SHP77 (cell line): ENCODE results near the gene MPPE1.
A peak's percentile ranks its signal among the peaks of the same experiment; 100 is the strongest.

ENCODE experiments used
- DNase-seq, 2 experiments: peaks; one replicate each; lab custom pipeline; 2025; lab: John Stamatoyannopoulos, UW

The MPPE1 gene

DNA sequence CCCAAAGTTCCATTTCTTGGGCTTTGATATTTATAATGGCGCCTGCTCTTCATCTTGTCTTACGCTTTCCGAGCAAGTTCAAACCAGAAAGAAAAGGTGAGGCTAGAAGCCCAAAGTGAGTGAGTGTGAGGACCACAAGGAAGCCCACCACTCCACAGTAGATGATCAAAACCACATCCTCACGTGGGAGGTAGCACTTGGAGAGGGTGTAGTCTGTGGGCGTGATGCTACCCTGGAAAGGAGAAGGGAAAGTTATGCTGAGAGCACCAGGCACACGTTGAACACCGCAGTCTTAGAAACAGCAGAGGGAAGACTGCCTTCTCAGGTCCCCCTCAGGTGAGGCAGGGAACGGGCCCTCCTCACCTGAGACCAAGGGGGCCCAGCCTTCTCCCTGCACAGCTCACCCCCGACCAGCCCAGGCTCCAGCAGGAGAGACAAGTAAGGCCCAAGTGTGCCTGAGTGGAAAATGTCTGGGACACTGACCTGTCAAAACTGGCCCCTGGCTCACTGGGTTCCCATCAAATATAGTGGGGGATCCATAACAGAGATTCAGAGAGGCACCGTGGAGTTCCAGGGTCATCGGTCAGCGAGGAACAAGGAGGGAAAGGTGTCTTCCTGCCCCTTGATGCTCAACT, 23.6 kb downstream of the MPPE1 start:
- DNase-seq: no peak

DNA sequence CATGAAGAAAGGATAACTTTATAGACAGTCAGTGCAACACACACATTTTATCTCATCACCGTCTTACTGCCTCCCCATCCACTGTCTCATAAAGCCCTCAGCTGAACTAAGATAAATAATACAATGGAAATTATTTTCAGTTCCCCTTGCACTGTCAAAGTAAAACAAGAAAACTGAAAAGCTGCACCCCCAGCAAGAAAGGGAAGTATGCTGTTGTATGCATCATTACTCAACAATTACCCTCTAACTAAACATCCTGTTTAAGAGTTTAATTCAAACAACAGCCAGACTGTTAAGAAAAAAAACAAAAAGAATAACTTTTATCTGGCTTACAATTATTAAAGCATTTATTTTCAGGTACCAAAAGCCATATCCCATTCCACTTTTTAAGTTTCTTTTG, 25.0 kb downstream of the MPPE1 start:
- DNase-seq: no peak

DNA sequence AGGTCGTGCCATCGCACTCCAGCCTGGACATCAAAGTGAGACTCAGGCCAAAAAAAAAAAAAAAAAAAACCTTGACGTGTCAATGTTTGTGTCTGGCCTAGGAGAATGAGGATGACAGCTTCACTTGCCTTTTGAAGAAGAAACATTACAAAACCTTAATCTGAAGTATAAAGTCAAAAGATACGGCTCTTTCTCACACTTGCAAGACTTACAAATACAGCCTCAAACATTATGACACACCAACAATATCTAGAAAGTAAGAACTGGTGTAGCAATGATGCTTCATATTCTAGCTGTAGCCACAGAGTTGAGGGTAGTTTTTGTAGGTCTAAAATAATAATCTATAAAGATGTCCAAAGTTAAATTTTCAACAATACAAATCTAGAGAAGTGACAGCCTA, 25.5 kb downstream of the MPPE1 start:
- no peak for DNase-seq

DNA sequence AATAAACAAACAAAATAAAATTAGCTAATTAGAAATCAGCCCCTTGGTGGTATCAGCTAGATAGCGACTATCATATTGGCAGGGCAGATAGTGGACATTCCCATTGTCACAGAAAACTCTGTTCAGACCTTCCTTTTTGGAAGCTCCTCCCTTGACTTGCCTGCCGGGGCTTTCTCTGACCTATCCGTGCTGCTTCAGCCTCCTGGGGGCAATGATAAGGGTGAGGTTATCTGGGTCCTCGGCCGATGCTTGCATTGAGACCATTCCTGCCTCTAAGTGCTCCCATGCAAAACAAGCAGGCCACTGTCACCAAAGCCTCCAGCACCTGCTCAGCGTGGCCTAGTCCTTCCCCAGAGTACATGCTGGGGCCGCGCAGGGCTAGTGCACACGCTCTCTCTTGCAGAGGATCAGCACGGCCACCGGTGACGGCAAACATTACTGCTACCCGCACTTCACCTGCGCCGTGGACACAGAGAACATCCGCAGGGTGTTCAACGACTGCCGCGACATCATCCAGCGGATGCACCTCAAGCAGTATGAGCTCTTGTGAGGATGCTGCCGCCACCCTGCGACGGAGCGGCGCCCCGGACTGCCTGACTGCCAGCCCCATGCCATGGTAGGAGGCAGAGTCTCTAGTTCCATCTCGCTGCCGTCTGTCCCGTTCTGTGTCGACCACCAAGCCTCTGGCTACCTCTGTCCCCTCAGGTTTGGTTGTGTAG, 27.4 kb downstream of the MPPE1 start:
- no peak for DNase-seq

DNA sequence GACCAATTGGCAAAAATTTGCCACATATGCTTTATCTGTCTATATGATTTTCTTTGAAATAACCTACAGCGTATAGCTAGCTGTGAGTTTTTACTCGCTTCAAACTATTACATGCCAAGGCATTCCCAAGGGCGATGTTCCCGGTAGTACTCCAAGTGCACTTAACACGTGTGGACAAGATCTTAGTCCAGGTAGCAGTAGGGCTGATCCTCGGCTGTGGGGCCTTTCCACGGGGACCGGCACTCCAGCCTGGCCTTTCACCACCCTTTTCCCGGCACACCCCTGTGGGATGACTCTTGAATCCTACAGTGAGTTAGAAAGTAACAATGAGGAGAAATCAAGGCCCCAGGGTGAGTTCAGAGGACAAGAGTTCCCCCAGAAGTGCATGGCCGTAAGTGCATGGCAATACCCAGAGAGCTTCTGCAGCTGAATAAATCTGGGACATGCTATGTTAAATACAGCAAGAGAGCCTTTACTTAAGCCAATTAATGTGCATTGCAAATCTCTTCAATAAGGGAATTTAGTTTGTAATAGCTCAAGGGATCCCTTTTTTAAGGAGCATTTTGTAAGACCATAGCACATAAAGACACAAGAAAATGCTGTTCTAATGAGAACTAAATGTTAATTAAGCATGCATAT, 30.5 kb downstream of the MPPE1 start:
- DNase-seq: no peak

DNA sequence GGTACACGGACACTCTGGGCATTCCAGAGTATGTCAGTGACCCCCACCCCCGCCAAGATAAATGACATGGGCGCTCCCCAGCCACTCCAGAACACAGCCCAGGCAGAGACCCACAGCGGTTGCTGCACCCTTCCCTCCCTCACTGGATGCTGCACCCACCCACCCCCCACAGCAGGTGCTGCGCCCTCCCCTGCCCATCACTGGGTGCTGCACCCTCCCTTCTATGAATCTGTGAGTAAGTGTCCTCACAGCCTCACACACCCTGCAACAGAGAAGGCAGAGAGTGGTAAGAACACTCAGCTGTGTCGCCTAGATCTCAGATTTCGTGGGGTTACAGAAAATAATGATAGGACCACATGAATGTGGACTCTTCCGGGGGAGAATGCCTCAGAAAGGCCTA, 33.4 kb downstream of the MPPE1 start:
- DNase-seq: no peak

DNA sequence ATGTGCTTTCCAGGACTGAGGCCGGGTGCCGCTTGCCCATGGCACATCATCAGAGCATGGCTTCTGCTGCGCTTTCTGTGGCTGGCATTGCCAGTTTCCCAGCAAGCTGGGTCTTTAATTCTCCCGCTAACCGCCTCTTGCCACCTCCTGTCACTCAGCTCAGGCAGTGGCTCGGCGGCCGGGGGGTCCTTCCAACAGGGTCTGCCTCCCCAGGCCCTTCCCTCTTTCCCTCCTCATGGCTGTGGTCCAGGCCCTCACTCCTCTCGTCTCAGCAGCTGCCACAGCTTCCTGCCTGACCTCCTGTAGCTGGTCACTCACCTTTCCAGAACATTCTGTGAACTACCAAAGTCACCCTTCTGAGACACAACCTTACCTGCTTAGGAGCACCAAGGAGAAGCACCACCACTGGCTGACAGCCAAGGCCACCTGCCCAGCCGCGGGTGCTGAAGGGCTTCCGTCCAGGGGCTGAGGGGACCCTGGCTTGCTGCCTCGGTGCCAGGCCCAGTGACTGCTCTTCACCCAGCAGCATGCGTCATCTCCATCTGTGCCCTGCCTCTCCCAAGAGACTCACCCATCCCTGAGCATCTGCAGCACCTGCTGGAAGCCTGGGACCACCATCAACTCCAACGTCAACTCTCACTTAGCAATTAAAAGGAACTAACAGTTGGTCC, 34.3 kb downstream of the MPPE1 start:
- DNase-seq: no peak

DNA sequence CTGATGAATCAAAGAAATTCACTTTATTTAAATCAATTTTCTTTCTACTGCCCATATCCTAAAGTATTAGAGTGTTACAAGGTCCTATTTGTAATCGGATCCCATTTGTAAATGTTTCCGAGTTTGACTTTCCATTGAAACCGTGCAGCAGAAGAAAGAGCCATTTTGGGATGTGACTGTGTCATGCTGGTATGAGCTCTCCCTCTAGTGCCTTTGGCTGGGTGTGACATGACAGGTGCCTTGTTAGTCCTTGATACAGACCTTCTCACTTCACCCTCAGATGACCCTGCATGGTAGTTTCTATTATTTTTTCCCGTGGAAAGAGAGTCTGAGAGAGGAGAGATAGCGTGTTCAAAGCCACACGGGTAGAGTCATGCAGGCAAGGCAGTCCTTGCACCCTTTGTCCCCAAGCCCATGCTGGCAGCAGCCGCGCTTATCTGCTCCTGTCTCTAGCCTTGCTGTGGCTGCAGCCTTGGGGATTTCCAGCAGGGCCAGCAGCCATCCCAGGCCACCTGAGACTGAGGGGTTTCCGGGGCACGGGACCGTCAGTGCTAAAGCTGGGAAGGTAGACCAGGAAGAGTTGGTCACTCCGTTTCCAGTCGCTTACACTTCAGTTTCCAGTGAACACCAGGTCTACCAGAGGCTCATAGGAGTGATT, 35.5 kb downstream of the MPPE1 start:
- peak; percentile 50 to 63 for DNase-seq

DNA sequence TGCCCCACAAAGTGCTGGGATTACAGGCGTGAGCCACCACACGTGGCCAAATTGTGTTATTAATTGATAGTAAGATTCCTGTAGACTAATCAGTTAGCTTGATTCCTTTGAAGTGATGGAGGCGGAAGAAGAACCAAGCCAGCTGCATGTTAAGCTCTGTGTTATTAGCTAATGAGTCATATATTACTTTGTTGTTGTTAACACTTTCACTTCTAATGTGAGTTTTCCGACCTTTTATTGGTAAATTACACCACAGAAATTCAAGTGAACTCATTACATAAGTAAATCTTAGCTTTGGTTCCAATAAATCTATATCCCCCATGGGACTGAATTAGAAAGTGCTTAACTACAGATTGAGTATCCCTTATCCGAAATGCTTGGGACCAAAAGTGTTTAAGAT, 36.6 kb downstream of the MPPE1 start:
- DNase-seq: no peak

DNA sequence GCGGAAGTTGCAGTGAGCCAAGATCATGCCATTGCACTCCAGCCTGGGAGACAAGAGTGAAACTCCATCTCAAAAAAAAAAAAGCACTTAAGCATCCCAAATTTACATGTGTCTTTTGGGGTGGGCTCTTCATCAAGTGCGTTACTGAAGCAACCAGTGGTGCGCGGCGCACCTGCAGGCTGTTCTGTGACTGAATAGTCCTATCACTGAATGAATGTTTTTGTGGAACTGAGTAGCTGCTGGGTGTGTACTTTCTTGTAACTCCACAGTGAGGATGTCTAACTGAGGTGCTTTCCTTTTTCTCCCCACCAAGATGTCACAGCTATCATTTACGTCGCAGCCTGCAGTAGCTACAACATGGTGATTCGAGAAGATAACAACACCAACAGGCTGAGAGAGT, 39.9 kb downstream of the MPPE1 start:
- no peak for DNase-seq

DNA sequence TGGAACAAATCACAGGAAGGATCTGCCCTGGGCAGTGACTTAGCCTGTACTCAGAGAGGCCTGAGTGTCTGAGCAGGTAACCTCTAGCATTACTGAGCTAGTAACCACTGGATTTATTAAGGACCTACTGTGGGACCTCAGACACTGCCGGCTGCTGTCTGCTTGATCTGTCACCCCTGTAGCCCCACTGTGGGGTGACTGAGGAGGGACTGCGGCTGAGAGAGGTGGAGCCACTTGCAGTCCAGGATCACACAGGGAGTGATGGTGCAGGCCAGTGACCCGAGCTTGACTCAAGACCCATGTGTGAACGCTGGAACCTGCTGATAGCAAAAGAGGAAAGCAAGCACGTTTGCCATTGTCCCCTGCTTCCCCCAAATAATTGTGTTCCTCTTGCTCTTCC, 41.4 kb downstream of the MPPE1 start:
- DNase-seq: no peak

DNA sequence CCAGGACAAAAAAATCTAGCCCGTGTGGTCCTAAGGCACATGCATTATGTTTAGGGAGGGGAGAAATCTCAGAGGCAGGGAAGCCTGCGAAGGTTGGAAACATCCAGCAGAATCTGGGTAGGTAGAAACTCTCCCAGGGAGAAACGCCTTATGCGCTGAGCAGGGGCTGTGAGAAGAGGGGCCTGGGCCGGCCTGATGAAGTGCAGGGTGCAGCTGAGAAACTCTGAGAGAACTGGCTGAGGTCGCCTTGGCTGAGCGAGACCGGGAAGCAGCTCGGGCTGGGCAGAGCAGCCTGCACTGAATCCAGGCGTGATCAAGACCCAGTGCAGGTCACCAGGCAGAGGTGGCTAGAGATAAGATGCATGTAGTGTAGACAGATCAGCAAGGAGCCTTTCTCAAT, 41.8 kb downstream of the MPPE1 start:
- DNase-seq: no peak

DNA sequence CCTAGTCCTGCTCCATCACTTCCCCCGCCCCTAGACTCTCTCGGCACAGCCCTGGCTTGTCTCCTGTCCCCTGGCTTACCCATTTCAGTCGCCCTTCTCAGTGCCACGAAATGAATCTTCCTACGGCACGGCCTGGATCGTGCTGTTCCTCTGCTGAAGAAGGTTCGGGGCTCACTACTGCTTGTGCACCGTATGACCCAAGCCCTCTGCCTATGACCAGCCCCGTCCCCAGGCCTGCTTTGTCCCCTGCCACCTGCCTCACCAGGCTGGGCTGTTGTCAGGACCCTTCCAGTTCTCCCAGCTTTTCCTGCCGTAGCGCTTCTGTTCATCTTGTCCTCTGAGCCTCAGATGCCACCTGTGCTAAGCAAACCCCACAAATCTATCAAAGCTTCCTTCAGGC, 43.0 kb downstream of the MPPE1 start:
- no peak for DNase-seq

DNA sequence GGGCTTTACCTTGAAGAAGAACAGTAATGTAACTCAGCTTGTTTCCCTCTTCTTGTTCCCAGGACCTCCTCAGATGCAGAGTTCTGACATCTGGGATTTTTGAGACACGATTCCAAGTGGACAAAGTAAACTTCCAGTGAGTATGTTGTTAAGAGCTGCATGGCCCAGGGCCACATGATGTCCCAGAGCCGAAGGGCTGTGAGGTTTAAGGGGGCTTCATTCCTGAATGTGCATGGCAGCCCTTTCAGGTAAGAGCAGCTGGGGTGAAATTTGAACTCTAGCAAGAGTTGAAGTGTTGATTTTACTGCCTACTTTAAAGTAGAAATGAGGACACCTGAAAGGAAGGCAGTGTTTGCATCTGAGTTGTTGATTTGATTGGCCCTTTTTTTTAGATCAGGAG, 43.6 kb downstream of the MPPE1 start:
- DNase-seq: no peak

DNA sequence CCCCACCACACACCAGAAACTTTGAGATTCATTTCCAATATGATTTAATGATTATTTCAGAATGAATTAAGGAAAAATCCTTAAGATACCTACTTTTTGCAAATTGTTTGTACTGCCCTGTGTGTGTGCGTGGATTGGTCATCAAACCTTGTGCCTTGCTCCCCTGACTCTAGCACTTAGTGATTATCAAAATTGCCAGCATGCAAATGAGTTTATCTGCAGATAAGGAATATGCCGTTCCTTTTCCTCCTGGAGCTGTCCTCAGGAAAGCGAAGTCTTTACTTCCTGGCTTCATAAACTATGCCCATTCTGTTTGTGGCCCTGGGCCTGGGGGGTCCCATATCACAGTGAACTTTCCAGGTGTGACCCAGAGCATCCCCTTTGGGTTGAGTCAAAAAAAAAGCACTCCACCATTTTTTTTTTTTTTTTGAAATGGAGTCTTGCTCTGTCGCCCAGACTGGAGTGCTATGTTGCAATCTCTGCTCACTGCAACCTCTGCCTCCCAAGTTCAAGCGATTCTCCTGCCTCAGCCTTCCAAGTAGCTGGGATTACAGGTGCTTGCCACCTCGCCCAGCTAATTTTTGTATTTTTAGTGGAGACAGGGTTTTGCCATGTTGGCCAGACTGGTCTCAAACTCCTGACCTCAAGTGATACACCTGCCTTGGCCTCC, 45.5 kb downstream of the MPPE1 start:
- no peak for DNase-seq

DNA sequence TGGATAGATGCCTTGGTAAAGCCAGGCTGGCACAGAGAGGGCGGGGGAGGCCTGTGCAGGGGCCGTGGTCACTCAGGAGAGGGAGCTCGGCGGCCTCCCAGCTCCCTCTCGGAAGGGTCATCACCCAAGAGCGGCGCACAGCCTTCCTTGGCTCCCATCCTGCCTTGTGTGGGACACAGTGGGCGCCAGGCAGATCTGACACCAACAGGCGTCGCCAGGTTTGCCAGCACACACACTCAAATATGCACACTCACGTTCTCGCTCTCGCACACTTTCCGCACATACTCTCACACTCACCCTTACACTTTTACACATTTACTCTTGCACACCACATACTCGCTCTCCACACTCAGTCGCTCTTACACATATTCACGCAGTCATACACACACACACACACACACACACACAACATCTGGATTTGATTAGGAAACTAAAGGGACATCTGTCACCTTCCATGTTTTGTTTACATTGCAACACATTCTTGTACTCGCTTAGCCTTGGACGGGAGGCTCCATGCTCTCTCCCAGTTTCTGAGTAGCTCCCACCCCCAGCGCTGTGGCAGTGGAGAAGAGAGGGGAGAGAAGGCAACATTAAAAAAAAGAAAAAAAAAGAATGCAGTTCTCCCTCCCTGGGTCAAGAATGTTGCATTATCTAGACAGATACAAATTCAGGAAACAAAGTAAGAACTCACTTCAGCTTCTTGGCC, 46.4 kb downstream of the MPPE1 start:
- DNase-seq: no peak

DNA sequence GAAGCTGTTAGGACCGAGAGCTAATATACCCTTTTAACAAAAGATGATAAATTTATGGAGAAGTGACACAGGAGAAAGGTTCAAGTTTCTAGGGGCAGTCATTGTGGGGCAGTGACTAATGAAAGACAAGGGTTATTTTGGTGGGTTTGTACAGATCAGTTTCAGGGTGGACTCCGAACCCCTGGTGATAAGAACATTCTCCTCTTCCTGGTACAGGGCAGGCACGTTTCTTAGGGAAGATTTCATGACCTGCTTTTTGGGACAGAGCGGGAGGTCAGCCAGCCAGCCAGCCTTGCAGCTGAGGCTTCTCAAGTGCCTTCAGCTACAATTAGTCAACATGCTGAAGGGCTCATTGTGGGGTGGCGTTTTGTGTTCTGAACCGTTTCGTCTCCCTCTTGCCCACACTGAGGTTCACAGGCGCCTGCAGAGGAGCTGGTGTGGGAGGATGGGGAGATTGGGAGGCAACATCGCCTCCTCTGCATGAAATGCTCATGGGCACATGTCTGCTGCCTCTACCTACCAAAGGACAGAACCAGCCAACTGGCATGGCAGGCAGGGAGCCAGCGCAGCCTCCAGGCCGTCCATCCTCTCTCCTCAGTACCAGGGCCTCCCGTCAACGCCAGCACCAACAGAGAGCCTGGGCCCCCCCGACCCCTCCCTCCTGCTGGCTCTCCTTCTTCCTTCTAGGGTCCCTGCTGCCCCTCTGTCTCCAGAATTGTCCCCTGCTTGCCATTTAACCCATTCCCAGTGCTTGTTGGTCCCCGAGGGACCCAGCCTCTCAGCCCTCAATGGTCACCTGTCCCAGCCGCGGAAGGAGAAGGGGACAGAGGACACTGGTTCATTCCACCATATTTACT, 47.3 kb downstream of the MPPE1 start:
- DNase-seq: no peak

DNA sequence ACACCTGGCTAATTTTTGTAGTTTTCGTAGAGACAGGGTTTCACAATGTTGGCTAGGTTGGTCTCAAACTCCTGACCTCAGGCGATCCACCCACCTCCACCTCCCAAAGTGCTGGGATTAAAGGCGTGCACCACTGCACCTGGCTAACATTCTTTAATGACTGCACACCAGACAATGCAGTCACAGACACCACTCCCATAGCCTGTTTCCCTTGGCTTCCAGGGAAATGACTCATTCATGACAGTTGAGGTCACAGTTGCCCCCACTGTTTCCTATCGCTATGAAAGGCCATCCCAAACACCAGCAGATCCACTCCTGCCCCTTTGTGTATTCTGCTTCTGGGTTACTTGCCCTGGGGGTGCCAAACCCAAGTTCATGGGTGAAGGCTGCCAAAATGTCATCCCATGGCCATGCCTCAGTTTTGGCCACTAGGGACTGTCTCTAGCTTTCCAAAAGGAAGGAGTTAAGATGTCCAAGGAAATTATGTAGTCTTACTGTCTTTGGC, 48.2 kb downstream of the MPPE1 start:
- no peak for DNase-seq

DNA sequence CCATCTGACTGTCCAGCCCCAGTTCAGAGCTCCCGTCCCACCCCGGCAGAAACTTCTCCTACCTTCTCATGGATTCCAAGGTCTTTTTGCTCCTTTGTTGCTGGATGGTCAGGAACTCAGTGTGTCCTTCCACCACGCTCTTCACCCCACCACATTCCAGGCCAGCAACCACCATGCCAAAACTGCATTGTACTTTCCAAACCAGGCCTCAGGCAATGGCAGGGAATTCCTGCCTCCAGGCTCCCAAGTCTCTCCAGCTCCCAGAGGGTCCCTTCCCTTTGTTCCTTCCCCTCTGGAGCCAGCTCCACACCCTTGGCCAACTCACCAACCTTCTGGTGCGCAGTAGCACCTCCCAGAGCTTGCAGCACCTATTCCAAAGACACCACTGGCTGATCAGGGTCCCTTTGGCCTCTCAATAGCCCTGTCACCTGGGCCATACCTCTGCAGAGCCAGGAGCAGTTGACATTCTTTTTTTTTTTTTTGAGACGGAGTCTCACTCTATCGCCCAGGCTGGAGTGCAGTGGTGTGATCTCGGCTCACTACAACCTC, 48.8 kb downstream of the MPPE1 start:
- no peak for DNase-seq
